Ascending aorta (tissue), 2 donors: ENCODE results near the gene KCNB1. TPM values are rescaled to one million over a fixed set of nuclear protein-coding genes. Genes with fewer than 3 reads are reported as not detected.

Experiments
- DNase-seq, 2 donors: peaks; one replicate each; pipeline ENCODE4 v3.0.0-alpha.2; 2019; ENCODE audit warnings: low spot score in 2 of 2
- H3K27ac ChIP-seq, 2 donors: fragments of 200-600 bp; sonication (generic); one replicate each; pipeline ENCODE4 v1.5.1; 2016 to 2017; ENCODE audit warnings: mild to moderate bottlenecking in 1 of 2
- H3K27me3 ChIP-seq: fragments of 200-600 bp; sonication (generic); one replicate; pipeline ENCODE4 v1.5.1; 2017
- H3K36me3 ChIP-seq, 2 donors: fragments of 200-600 bp; sonication (generic); one replicate each; pipeline ENCODE4 v1.5.1; 2016
- H3K4me1 ChIP-seq, 2 donors: fragments of 200-600 bp; sonication (generic); one replicate each; pipeline ENCODE4 v1.5.1; 2016 to 2017; ENCODE audit warnings: mild to moderate bottlenecking in 1 of 2
- H3K4me3 ChIP-seq, 2 donors: fragments of 200-600 bp; sonication (generic); one replicate each; pipeline ENCODE4 v1.5.1; 2016 to 2017; ENCODE audit warnings: mild to moderate bottlenecking in 1 of 2
- H3K9me3 ChIP-seq, 2 donors: fragments of 200-600 bp; sonication (generic); one replicate each; pipeline ENCODE4 v1.5.1; 2016
- intact Hi-C: fragments of 100-400 bp; cut with DNase I; formaldehyde crosslinking; loops from one replicate; pipeline ENCODE4 v1.15.1; 2023
- total RNA-seq: library from RNA; depleted of rRNA; stranded (reverse); fragments of >200 nt; gene quantifications from one replicate; pipeline ENCODE4 v1.1.0, GENCODE V29; 2016
- TF ChIP-seq, protein P1 (sequence below), 3 experiments: fragments of 200-600 bp in 2 of 3; fragments of 450-650 bp in 1 of 3; sonication (generic) in 2 of 3; IDR thresholded peaks; one replicate each; pipeline ENCODE4 v1.5.1; 2016 to 2019; ENCODE audit warnings: antibody characterized with exemption in 3 of 3, mild to moderate bottlenecking in 1 of 3, moderate library complexity in 1 of 3

Gene KCNB1
- total RNA-seq, 1 donor from 2014 or later: not detected

DNA sequence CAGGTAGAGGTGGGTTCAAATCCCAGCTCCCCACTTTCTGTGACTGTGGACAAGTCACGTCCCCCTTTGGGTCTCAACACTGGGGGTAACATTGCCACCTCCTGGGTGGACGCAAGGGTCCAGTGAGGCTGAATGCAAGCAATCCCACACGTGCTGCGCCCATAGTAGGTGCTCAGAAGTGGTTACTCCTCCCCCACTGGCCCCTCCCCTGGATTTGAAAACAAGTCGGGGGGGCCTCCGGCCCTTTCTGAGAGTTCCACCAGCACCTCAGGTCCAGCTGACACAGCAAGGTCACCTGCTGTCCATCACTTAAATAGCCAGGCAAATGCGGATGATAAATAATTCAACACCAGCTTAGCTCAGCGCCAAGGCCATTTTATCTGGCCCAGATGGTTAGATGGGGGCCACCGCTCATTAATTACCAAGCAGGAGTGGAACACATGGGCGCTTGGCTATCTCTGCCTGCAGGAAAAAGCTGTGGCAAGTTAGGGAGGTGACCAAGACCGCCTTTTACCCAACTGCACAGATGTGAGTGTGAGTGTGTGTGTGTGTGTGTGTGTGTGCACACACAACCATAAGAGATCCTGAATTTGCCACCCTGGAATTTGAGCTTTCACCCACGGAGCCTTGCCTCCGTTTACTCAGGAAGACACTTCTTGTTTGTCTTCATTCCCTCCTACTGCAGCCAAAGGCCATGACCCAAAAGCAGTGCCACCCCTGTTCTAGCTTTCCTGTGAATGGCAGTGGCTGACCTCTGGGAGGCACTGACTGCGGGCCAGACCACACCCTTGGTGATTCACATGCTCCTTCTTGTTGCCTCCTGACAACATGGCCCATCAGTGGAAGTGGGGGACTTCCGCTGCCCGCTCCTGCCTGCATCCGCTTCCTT, 34.7 kb upstream of the KCNB1 start:
- DNase-seq: no peak
- Histone ChIP-seq H3K9me3 (no peaks in the 10 kb centered on the region), H3K27me3 (no peaks in the 10 kb centered on the region), H3K4me1 (peaks cover 3% of the 10 kb centered on the region in 2 donors), H3K4me3 (no peak overlapping the region), H3K36me3 (peaks cover 71 to 83% of the 10 kb centered on the region in 2 donors), H3K27ac (peak overlapping the region; percentile 17 to 61)
- intact Hi-C loops: no loop called here
- TF ChIP-seq, protein P1, sequence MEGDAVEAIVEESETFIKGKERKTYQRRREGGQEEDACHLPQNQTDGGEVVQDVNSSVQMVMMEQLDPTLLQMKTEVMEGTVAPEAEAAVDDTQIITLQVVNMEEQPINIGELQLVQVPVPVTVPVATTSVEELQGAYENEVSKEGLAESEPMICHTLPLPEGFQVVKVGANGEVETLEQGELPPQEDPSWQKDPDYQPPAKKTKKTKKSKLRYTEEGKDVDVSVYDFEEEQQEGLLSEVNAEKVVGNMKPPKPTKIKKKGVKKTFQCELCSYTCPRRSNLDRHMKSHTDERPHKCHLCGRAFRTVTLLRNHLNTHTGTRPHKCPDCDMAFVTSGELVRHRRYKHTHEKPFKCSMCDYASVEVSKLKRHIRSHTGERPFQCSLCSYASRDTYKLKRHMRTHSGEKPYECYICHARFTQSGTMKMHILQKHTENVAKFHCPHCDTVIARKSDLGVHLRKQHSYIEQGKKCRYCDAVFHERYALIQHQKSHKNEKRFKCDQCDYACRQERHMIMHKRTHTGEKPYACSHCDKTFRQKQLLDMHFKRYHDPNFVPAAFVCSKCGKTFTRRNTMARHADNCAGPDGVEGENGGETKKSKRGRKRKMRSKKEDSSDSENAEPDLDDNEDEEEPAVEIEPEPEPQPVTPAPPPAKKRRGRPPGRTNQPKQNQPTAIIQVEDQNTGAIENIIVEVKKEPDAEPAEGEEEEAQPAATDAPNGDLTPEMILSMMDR (IDR thresholded peaks at IDR 0.05): no peak

DNA sequence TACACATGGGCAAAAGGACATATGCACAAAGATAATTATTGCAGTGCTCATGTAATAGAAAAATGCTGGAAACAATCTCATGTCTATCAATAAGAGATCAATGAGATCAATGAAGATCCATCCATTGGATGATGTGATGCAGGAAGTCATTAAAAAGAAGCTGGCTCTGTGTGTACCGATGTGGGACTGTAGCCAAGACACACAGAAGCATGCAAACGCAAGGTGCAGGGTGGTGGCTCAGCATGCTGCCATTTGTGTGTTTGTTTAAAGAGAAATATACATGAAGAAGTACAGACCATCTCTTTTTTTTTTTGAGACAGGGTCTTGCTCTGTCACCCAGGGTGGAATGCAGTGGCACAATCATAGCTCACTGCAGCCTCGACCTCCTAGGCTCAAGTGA, 33.1 kb upstream of the KCNB1 start:
- DNase-seq: no peak
- H3K36me3 ChIP-seq: peaks cover 61 to 77% of the 10 kb centered on the region in 2 donors
- H3K27me3 ChIP-seq: no peaks in the 10 kb centered on the region
- peak overlapping the region in 1 of 2 donors; percentile 11 for H3K27ac ChIP-seq
- TF ChIP-seq, protein P1 (IDR thresholded peaks at IDR 0.05): no peak
- peaks cover 7 to 18% of the 10 kb centered on the region in 2 donors for H3K4me1 ChIP-seq
- H3K4me3 ChIP-seq: no peak overlapping the region
- intact Hi-C loops: no loop called here
- no peaks in the 10 kb centered on the region for H3K9me3 ChIP-seq

DNA sequence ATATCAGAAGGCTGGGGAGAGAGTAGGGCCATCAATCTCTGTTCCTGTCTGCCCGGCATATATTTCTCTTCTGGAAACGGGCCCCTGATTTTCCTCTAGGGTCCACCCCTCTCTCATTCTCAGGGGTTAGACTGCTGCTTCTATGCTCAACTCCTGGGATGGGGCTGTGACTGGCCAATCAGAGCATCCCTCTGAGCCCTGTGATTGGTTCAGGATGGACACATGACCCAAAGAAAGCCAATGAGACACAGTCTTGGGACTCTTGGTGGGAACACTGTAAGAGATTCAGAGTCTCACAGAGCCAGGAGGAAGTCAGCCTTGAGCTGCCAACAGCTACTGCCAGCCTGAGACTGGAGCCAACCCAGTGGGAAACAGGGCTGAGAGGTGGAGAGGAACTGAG, 31.0 kb upstream of the KCNB1 start:
- H3K4me1 ChIP-seq: peaks cover 12 to 35% of the 10 kb centered on the region in 2 donors
- H3K4me3 ChIP-seq: no peak overlapping the region
- peaks cover 52 to 70% of the 10 kb centered on the region in 2 donors for H3K36me3 ChIP-seq
- TF ChIP-seq, protein P1 (IDR thresholded peaks at IDR 0.05): no peak
- no peak for DNase-seq
- H3K9me3 ChIP-seq: no peaks in the 10 kb centered on the region
- H3K27me3 ChIP-seq: no peaks in the 10 kb centered on the region
- H3K27ac ChIP-seq: peak overlapping the region; percentile 50 to 70
- intact Hi-C loops: no loop called here

DNA sequence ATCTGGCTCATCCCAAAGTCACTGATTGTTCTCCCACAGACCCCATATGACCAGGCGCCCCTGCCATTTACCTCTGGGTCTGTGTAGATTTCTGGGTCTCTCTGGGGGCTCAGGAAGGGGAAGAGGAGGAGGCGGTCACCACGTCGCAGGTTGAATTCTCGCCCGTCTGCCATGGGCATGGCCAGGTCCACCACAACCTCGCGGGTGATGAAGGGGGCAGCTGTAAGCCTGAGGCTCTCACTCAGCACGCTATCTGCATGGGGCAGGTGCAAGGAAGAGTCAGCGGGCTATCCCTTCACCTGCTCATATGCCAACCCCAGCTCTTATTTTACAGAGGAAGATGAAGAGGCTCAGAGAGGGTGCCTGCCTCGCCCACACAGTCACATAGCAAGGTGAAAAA, 30.5 kb upstream of the KCNB1 start:
- Histone ChIP-seq H3K27me3 (no peaks in the 10 kb centered on the region), H3K27ac (peak overlapping the region; percentile 50 to 70), H3K4me1 (peaks cover 12 to 39% of the 10 kb centered on the region in 2 donors), H3K9me3 (no peaks in the 10 kb centered on the region), H3K4me3 (no peak overlapping the region), H3K36me3 (peaks cover 55 to 71% of the 10 kb centered on the region in 2 donors)
- DNase-seq: no peak
- TF ChIP-seq, protein P1 (IDR thresholded peaks at IDR 0.05): no peak
- intact Hi-C loops: no loop called here

DNA sequence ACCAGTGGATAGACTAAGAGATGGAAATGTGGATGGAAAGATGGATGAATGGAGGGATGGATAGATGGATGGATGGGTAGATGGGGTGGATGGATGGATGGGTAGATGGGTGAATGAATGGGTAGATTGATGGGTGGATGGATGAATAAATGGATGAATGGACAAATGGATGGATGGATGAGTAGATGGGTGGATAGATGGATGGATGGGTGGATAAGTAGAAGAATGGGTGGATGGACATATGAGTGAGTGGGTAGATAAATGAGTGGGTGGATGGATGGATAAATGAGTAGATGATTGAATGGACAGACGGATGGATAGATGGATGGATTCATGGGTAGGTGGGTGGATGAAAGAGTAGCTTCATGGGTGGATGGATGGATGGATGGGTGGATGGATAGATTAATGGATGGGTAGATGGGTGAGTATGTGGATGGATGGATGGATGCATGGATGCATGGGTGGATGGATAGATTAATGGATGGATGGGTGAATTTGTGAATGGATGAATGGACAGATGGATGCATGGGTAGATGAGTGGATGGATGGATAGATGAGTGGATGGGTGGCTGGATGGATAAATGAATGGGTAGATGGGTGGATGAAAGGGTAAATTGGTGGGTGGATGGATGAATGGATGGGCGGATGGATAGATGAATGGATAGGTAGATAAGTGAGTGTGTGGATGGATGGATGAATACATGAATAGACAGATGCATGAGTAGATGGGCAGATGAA, 29.5 kb upstream of the KCNB1 start:
- Histone ChIP-seq H3K27ac (peak overlapping the region; percentile 70 to 82), H3K4me3 (no peak overlapping the region)
- TF ChIP-seq, protein P1 (IDR thresholded peaks at IDR 0.05): no peak

More for the DNA sequence above, 29.5 kb upstream of the KCNB1 start:
- intact Hi-C loops: no loop called here
- H3K36me3 ChIP-seq: peaks cover 55 to 72% of the 10 kb centered on the region in 2 donors
- no peak for DNase-seq
- no peaks in the 10 kb centered on the region for H3K9me3 ChIP-seq
- peaks cover 12 to 44% of the 10 kb centered on the region in 2 donors for H3K4me1 ChIP-seq
- no peaks in the 10 kb centered on the region for H3K27me3 ChIP-seq
